Adrenal gland (tissue), 5 donors: ENCODE results near the gene LMAN1L.

Experiments used
- CTCF ChIP-seq, 6 experiments: fragments of 450-650 bp in 4 of 6; fragments of 200-600 bp in 2 of 6; sonication (generic) in 1 of 6; IDR thresholded peaks; 1 replicate in 5 of 6; 2 replicates in 1 of 6; pipeline versions ENCODE4 v1.5.1 to v1.8.0; 2016 to 2021; ENCODE audit warnings: antibody characterized with exemption in 6 of 6, mild to moderate bottlenecking in 2 of 6, moderate library complexity in 1 of 6
- POLR2A ChIP-seq, 2 donors: fragments of 450-650 bp; IDR thresholded peaks; one replicate each; pipeline ENCODE4 v1.6.1; 2017; ENCODE audit warnings: antibody characterized with exemption in 2 of 2, mild to moderate bottlenecking in 2 of 2, moderate library complexity in 1 of 2
- donor health status: DM: no; HTN: no; CAD: no.

- TF ChIP-seq CTCF (IDR thresholded peaks at IDR 0.05) (no peak), POLR2A (IDR thresholded peaks at IDR 0.05) (no peak)
These were observed 43.1 kb upstream of the LMAN1L start for GRCh38 chr15:74769463-74770025.
